ENCODE results near the gene MAP3K10. TPM values are rescaled to one million over a fixed set of nuclear protein-coding genes. Genes with fewer than 3 reads are reported as not detected.

The MAP3K10 gene
- total RNA-seq, 1 donor from 2014 or later: 31.4 TPM

Other genes with a start within 250 kb of the MAP3K10 start
- gene PSMC4, start 220.3 kb upstream of the MAP3K10 start, total RNA-seq: 99.9 TPM
- 15.9 TPM for gene ZNF546, start 194.4 kb upstream of the MAP3K10 start, total RNA-seq
- gene ZNF780B, start 135.2 kb upstream of the MAP3K10 start, total RNA-seq: 35.5 TPM
- 29.8 TPM for gene ZNF780A, start 100.5 kb upstream of the MAP3K10 start, total RNA-seq
- 37.5 TPM for gene TTC9B, start 27.0 kb downstream of the MAP3K10 start, total RNA-seq
- gene CCNP, start 35.3 kb downstream of the MAP3K10 start, total RNA-seq: 0.41 TPM
- gene AKT2, start 93.9 kb downstream of the MAP3K10 start, total RNA-seq: 34.6 TPM
- 9.8 TPM for gene C19orf47, start 157.0 kb downstream of the MAP3K10 start, total RNA-seq
- gene PLD3, start 157.3 kb downstream of the MAP3K10 start, total RNA-seq: 112 TPM
- not detected for gene HIPK4, start 198.8 kb downstream of the MAP3K10 start, total RNA-seq
- 1.2 TPM for gene PRX, start 222.0 kb downstream of the MAP3K10 start, total RNA-seq
- gene SERTAD1, start 234.6 kb downstream of the MAP3K10 start, total RNA-seq: 2.0 TPM